Neuron (in vitro differentiated cells): ENCODE data around the gene FSIP1.

Experiments used
- H2AFZ ChIP-seq: one replicate; pipeline ENCODE4 v1.6.1; 2013; ENCODE audit warnings: low read depth, mild to moderate bottlenecking, inconsistent platforms, low read length, moderate library complexity
- H3K27me3 ChIP-seq: one replicate; pipeline ENCODE4 v1.6.1; 2013; ENCODE audit warnings: low read length; ENCODE audit not compliant: insufficient read depth
- H3K36me3 ChIP-seq: one replicate; pipeline ENCODE4 v1.6.1; 2013; ENCODE audit warnings: low read length; ENCODE audit not compliant: insufficient read depth
- H3K4me1 ChIP-seq: one replicate; pipeline ENCODE4 v1.6.1; 2013; ENCODE audit warnings: low read length; ENCODE audit not compliant: insufficient read depth
- H3K4me3 ChIP-seq: 2 replicates; pipeline ENCODE4 v1.5.1; 2013; ENCODE audit warnings: mild to moderate bottlenecking, low read length, moderate library complexity
- H3K9me3 ChIP-seq: one replicate; pipeline ENCODE4 v1.6.1; 2013; ENCODE audit warnings: low read length

Gene FSIP1

GRCh38 chr15:39774688-39775267 is 7.9 kb downstream of the FSIP1 start:
- Histone ChIP-seq H3K36me3 (no peaks in the 10 kb centered on the region), H3K27me3 (no peaks in the 10 kb centered on the region), H3K4me3 (no peak overlapping the region), H3K9me3 (no peaks in the 10 kb centered on the region), H3K4me1 (peaks cover 36% of the 10 kb centered on the region), H2AFZ (no peak overlapping the region)

DNA sequence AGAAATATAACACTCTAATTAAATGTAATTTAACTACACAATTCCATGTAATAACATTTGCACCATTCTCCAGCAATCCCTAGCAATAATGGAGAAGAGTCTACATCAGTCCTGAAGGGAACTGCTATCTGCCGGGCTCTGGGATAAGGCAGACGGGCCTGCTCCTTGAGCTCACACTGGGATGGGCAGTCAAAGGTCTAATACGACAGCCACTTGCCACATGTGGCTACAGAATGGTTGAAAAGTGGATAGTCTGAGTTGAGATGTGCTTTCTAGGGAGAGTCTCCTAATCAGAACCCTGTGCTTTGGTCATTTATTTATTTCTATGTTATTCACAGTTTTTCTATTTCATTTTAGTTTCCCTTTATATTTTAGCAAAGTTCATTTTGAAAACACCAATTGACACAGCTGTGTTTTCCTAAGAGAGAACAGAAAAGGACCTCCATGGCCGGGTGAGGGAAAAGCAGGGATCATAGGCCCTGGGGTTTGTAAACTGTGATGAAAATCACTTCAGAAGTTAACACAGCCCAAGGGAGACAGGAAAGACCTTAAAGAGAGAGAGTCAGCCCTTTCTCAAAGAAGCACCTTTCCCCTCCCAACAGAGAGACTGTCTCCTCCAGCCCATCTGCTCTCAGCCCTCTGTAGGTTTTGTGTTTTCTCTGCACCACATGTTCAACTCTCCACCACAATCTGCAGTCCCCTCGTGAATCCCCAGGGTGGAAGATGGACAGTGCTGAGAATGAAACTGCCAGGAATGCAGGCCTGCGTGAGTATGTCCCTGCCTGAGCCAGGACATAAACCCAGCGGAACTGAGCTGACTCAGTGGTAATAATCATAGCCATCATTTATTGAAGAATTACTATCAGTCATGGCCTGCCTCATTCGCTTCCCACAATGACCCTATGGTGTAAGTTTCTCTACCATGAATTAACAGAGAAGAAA is 11.6 kb downstream of the FSIP1 start:
- H3K4me1 ChIP-seq: peaks cover 7% of the 10 kb centered on the region
- H3K9me3 ChIP-seq: peaks cover 7% of the 10 kb centered on the region
- H3K36me3 ChIP-seq: no peaks in the 10 kb centered on the region
- H3K4me3 ChIP-seq: no peak overlapping the region
- no peaks in the 10 kb centered on the region for H3K27me3 ChIP-seq
- no peak overlapping the region for H2AFZ ChIP-seq

- Histone ChIP-seq H3K9me3 (peaks cover 7% of the 10 kb centered on the region), H3K4me3 (no peak overlapping the region), H3K36me3 (no peaks in the 10 kb centered on the region), H3K27me3 (no peaks in the 10 kb centered on the region), H3K4me1 (peaks cover 7% of the 10 kb centered on the region), H2AFZ (no peak overlapping the region)
Observed at GRCh38 chr15:39767921-39768320, 14.7 kb downstream of the FSIP1 start.

- H3K9me3 ChIP-seq: peaks cover 4% of the 10 kb centered on the region
- H3K4me3 ChIP-seq: no peak overlapping the region
- H3K4me1 ChIP-seq: peaks cover 6% of the 10 kb centered on the region
- no peaks in the 10 kb centered on the region for H3K27me3 ChIP-seq
- H3K36me3 ChIP-seq: no peaks in the 10 kb centered on the region
- H2AFZ ChIP-seq: no peak overlapping the region
Observed at GRCh38 chr15:39761006-39761405, 21.6 kb downstream of the FSIP1 start.

- Histone ChIP-seq H3K9me3 (no peaks in the 10 kb centered on the region), H3K36me3 (no peaks in the 10 kb centered on the region), H3K4me3 (no peak overlapping the region), H3K27me3 (no peaks in the 10 kb centered on the region), H2AFZ (no peak overlapping the region), H3K4me1 (peaks cover 6% of the 10 kb centered on the region)
Observed at GRCh38 chr15:39756806-39757522, 25.7 kb downstream of the FSIP1 start.

- Histone ChIP-seq H3K4me1 (peaks cover 6% of the 10 kb centered on the region), H3K27me3 (no peaks in the 10 kb centered on the region), H3K36me3 (no peaks in the 10 kb centered on the region), H3K4me3 (no peak overlapping the region), H3K9me3 (peaks cover 3% of the 10 kb centered on the region), H2AFZ (no peak overlapping the region)
Observed at GRCh38 chr15:39752991-39753390, 29.6 kb downstream of the FSIP1 start.

GRCh38 chr15:39752246-39752645 is 30.4 kb downstream of the FSIP1 start:
- no peaks in the 10 kb centered on the region for H3K27me3 ChIP-seq
- H3K9me3 ChIP-seq: peaks cover 3% of the 10 kb centered on the region
- H3K36me3 ChIP-seq: no peaks in the 10 kb centered on the region
- H3K4me3 ChIP-seq: no peak overlapping the region
- peaks cover 5% of the 10 kb centered on the region for H3K4me1 ChIP-seq
- H2AFZ ChIP-seq: no peak overlapping the region

GRCh38 chr15:39748276-39748675 is 34.4 kb downstream of the FSIP1 start:
- Histone ChIP-seq H3K27me3 (no peaks in the 10 kb centered on the region), H3K4me3 (no peak overlapping the region)

DNA sequence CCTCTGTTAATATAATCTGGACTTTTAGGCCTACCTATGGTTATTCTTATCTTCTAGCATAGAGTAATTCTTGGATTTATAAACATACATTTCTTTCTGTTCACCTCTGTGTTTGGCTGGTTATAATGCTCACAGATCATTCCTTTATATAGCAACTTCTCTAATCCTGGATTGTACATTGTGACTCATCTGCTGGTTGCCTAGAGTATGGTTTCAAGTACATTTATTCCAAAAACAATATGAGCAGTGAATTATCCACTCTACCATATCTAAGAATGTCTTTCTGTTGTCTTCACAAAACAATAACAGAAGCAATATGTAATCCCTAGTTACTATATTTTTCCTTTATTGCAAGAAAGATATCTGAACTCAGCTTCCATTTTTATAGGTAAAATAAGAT is 35.3 kb downstream of the FSIP1 start:
- no peaks in the 10 kb centered on the region for H3K27me3 ChIP-seq
- H3K4me3 ChIP-seq: no peak overlapping the region
- peaks cover 3% of the 10 kb centered on the region for H3K9me3 ChIP-seq
- no peaks in the 10 kb centered on the region for H3K36me3 ChIP-seq
- H3K4me1 ChIP-seq: no peaks in the 10 kb centered on the region
- H2AFZ ChIP-seq: no peak overlapping the region

More at GRCh38 chr15:39748276-39748675, 34.4 kb downstream of the FSIP1 start:
- Histone ChIP-seq H3K9me3 (peaks cover 3% of the 10 kb centered on the region), H3K36me3 (no peaks in the 10 kb centered on the region), H2AFZ (no peak overlapping the region), H3K4me1 (no peaks in the 10 kb centered on the region)

DNA sequence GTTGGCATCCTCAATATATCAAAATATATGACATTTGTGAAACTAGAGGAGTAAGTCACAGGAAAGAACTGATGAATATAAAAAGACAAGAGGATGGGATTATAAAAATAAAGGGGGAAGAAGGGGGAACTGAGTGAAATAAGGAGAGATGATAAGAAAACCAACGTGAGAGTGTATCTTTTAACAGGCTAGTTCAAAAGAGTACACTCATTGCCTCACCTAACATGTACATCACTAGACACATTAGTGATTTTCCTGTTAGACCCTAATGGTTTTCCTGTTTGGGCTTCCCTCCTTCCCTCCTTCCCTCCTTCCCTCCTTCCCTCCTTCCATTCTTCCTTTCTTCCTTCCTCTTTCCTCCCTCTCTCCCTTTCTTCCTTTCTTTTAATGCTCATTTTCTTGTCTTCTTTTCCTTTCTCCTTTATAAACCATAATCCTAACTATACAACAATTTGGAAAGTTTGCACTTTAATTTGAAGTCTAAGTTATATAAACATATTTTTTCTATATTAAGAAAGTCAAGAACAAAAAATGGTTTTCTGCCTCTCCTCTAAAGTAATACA is 35.8 kb downstream of the FSIP1 start:
- Histone ChIP-seq H3K27me3 (no peaks in the 10 kb centered on the region), H2AFZ (no peak overlapping the region), H3K4me1 (no peaks in the 10 kb centered on the region), H3K9me3 (peaks cover 3% of the 10 kb centered on the region), H3K4me3 (no peak overlapping the region), H3K36me3 (no peaks in the 10 kb centered on the region)

- H3K9me3 ChIP-seq: peaks cover 4% of the 10 kb centered on the region
- no peaks in the 10 kb centered on the region for H3K4me1 ChIP-seq
Observed at GRCh38 chr15:39746176-39746575, 36.5 kb downstream of the FSIP1 start.

DNA sequence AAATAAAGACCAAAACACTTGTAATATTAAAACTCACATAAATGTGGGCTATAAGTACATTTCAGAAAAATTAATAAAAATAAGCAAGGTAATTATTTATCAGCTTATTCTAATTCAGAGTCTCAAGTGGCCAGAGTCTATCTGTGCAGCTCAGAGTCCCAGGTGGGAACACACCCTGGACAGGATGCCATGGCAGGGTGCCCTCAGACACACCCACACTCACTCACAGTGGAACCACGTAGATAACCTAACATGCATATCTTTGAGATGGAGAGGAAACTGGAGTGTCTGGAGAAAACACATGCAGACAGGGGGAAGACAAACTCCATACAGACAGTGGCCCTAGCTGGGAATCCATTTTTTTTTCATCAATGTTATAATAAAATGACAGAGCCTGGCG is 37.2 kb downstream of the FSIP1 start:
- H3K36me3 ChIP-seq: no peaks in the 10 kb centered on the region
- no peaks in the 10 kb centered on the region for H3K4me1 ChIP-seq
- H3K27me3 ChIP-seq: no peaks in the 10 kb centered on the region

More at GRCh38 chr15:39746176-39746575, 36.5 kb downstream of the FSIP1 start:
- H3K27me3 ChIP-seq: no peaks in the 10 kb centered on the region
- H3K4me3 ChIP-seq: no peak overlapping the region
- H3K36me3 ChIP-seq: no peaks in the 10 kb centered on the region
- H2AFZ ChIP-seq: no peak overlapping the region

More for the DNA sequence above, 37.2 kb downstream of the FSIP1 start:
- no peak overlapping the region for H3K4me3 ChIP-seq
- no peak overlapping the region for H2AFZ ChIP-seq
- peaks cover 6% of the 10 kb centered on the region for H3K9me3 ChIP-seq
